Osteocyte (in vitro differentiated cells): Measurements from ENCODE around the gene TIGD2. TPM values are rescaled to one million over a fixed set of nuclear protein-coding genes. Genes with fewer than 3 reads are reported as not detected.

Experiments
- DNase-seq: peaks from one replicate; pipeline ENCODE4 v3.0.0; 2021; ENCODE audit warnings: mixed read lengths; ENCODE audit not compliant: unreplicated experiment; ENCODE audit errors: extremely low spot score
- H3K27ac Mint-ChIP-seq: one replicate; pipeline ENCODE4 v1.8.0; 2021; ENCODE audit warnings: mild to moderate bottlenecking, mixed read lengths; ENCODE audit not compliant: unreplicated experiment
- H3K27me3 Mint-ChIP-seq: one replicate; pipeline ENCODE4 v1.8.0; 2021; ENCODE audit warnings: mixed read lengths; ENCODE audit not compliant: unreplicated experiment
- H3K36me3 Mint-ChIP-seq: one replicate; pipeline ENCODE4 v1.8.0; 2021; ENCODE audit warnings: mixed read lengths; ENCODE audit not compliant: unreplicated experiment
- H3K4me1 Mint-ChIP-seq: one replicate; pipeline ENCODE4 v1.8.0; 2021; ENCODE audit warnings: mixed read lengths; ENCODE audit not compliant: unreplicated experiment
- H3K4me3 Mint-ChIP-seq: one replicate; pipeline ENCODE4 v1.8.0; 2021; ENCODE audit warnings: mild to moderate bottlenecking, moderate library complexity, mixed read lengths; ENCODE audit not compliant: unreplicated experiment
- H3K9me3 Mint-ChIP-seq: one replicate; pipeline ENCODE4 v1.8.0; 2021; ENCODE audit warnings: mixed read lengths; ENCODE audit not compliant: unreplicated experiment
- total RNA-seq: library from RNA; stranded (reverse); gene quantifications from 2 replicates; pipeline ENCODE4 v1.2.1, GENCODE V29; 2021
- TF ChIP-seq, protein P1 (sequence below): fragments of 200-600 bp; sonication (generic); IDR thresholded peaks from 2 replicates; pipeline ENCODE4 v1.5.0; 2021; ENCODE audit warnings: antibody characterized with exemption, mild to moderate bottlenecking, moderate library complexity

Gene TIGD2
- total RNA-seq, 1 donor from 2014 or later, result 6.2 TPM

DNA sequence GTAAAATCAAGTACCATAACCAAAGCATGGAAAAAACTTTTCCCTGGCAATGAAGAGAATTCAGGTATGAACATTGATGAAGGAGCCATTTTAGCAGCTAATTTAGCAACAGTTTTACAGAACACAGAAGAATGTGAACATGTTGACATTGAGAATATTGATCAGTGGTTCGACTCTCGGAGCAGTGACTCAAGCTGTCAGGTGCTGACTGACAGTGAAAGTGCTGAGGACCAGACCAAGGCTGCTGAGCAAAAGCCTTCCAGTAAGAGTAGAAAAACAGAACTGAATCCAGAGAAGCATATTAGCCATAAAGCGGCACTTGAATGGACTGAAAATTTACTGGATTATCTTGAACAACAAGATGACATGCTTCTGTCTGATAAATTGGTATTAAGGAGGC, 2.8 kb downstream of the TIGD2 start:
- Mint-ChIP-seq H3K4me3 (no peak overlapping the region), H3K27me3 (peaks cover 18% of the 10 kb centered on the region), H3K27ac (no peak overlapping the region), H3K9me3 (peaks cover 4% of the 10 kb centered on the region), H3K36me3 (peaks cover 7% of the 10 kb centered on the region), H3K4me1 (peaks cover 22% of the 10 kb centered on the region)
- DNase-seq, result no peak
- TF ChIP-seq, protein P1, sequence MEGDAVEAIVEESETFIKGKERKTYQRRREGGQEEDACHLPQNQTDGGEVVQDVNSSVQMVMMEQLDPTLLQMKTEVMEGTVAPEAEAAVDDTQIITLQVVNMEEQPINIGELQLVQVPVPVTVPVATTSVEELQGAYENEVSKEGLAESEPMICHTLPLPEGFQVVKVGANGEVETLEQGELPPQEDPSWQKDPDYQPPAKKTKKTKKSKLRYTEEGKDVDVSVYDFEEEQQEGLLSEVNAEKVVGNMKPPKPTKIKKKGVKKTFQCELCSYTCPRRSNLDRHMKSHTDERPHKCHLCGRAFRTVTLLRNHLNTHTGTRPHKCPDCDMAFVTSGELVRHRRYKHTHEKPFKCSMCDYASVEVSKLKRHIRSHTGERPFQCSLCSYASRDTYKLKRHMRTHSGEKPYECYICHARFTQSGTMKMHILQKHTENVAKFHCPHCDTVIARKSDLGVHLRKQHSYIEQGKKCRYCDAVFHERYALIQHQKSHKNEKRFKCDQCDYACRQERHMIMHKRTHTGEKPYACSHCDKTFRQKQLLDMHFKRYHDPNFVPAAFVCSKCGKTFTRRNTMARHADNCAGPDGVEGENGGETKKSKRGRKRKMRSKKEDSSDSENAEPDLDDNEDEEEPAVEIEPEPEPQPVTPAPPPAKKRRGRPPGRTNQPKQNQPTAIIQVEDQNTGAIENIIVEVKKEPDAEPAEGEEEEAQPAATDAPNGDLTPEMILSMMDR, result no peak

DNA sequence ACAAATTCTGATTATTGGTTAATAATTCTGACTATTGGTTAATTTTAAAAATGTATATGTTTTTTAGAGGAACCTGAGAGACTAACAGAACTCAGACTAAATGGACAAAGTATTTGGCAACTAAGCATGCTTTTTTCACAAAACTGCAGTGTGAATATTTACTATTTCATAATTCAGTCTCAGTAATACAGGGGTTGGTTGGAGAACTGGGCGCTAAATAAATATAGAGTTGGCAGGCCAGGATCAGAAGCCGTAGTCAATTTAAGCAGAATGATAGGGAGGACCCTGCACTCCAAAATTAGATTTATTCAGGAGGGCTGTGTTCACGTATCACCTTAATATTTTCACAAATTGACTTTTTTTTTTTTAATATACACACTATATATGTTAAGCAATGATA, 5.8 kb downstream of the TIGD2 start:
- TF ChIP-seq, protein P1, result no peak
- no peak overlapping the region for H3K27ac Mint-ChIP-seq
- H3K27me3 Mint-ChIP-seq, result no peaks in the 10 kb centered on the region
- peaks cover 4% of the 10 kb centered on the region for H3K9me3 Mint-ChIP-seq
- no peak overlapping the region for H3K4me3 Mint-ChIP-seq
- no peak for DNase-seq
- H3K4me1 Mint-ChIP-seq, result peaks cover 7% of the 10 kb centered on the region
- H3K36me3 Mint-ChIP-seq, result peaks cover 7% of the 10 kb centered on the region

DNA sequence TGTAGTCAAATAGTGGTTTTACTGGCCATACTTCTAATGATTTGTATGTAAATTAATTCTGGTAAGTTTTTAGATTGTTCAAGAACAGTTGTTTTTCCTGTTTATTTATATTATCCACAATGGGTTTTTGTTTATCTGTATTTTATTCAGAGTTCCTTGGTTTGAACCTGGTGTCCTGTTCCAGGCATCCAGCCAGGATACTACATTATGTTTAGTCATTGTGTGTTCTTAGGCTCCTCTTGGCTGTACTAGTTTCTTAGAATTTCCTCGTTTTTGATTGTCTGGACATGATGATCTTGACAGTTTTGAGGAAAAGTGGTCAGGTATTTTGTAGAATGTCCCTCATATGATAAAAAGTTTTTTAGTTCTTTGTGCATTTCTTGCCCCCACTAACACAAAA, 7.8 kb downstream of the TIGD2 start:
- Mint-ChIP-seq H3K9me3 (peaks cover 3% of the 10 kb centered on the region), H3K36me3 (no peaks in the 10 kb centered on the region), H3K4me3 (no peak overlapping the region), H3K27ac (no peak overlapping the region), H3K4me1 (peaks cover 7% of the 10 kb centered on the region), H3K27me3 (no peaks in the 10 kb centered on the region)
- TF ChIP-seq, protein P1, result no peak
- DNase-seq, result no peak

DNA sequence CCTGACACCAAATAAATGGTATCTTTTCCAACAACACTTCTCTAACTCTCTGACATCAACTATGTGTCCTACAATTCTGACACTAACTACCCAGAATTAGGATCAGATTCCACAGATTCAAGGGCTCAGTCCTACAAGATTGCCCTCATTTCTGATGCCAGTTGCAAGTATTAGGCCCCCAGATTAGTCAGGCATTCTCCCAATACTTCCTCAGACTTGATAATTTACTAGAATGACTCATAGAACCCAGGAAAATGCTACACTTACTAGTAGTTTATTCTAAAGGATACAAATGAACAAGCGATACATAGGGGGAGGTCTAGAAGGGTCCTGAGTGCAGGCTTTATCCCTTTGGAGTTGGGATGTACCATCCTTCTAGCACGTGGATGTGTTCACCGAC, 8.5 kb downstream of the TIGD2 start:
- TF ChIP-seq, protein P1, result no peak
- no peaks in the 10 kb centered on the region for H3K27me3 Mint-ChIP-seq
- no peak for DNase-seq
- no peaks in the 10 kb centered on the region for H3K36me3 Mint-ChIP-seq
- no peak overlapping the region for H3K27ac Mint-ChIP-seq
- no peak overlapping the region for H3K4me3 Mint-ChIP-seq
- peaks cover 7% of the 10 kb centered on the region for H3K4me1 Mint-ChIP-seq
- peaks cover 3% of the 10 kb centered on the region for H3K9me3 Mint-ChIP-seq

DNA sequence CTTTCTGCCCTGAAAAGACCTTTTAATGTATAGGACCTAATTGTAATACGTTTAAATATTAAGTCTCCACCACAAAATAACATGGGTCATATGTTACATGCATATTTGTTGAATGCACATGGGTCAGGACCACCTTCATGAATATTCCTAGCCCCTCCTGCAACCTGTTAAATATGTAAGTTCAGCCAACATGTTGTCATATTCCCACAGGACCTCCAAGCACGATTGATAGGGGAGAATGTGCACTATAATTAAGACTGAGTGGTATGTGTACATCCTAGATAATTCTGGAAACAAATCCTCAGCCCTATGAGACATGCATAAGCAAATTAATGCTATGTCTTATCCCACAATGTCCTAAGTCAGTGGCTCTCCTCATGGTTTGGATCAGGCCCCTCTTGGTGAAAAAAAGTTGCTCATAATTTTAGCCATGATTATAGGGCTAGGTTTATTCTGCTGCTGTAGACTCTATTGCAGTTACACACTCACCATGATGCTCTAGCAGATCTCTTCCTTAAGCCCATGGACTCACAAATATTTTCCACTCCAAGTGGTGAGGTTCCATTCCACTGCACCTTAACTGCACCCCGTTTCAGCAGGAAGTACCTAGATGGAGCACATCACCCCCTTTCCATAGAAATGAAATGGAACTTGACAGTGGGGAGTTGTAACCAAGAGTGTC, 10.2 kb downstream of the TIGD2 start:
- peaks cover 7% of the 10 kb centered on the region for H3K4me1 Mint-ChIP-seq
- TF ChIP-seq, protein P1, result no peak
- no peak overlapping the region for H3K4me3 Mint-ChIP-seq
- H3K27me3 Mint-ChIP-seq, result no peaks in the 10 kb centered on the region
- H3K9me3 Mint-ChIP-seq, result peaks cover 3% of the 10 kb centered on the region
- H3K27ac Mint-ChIP-seq, result no peak overlapping the region
- no peak for DNase-seq
- no peaks in the 10 kb centered on the region for H3K36me3 Mint-ChIP-seq
